GM23248 (cell line): ENCODE data around the gene CDX1.

Source experiments
- EZH2 ChIP-seq: fragments of 200-600 bp; sonication (generic); IDR thresholded peaks from 2 replicates; pipeline ENCODE4 v1.6.1; 2018; ENCODE audit warnings: antibody characterized with exemption, mild to moderate bottlenecking; ENCODE audit not compliant: insufficient read depth, poor library complexity, severe bottlenecking
- EZH2phosphoT487 ChIP-seq: fragments of 200-600 bp; sonication (generic); IDR thresholded peaks from 2 replicates; pipeline ENCODE4 v1.6.1; 2018; ENCODE audit warnings: antibody characterized with exemption, moderate library complexity, mild to moderate bottlenecking, low read depth; ENCODE audit not compliant: insufficient read depth

DNA sequence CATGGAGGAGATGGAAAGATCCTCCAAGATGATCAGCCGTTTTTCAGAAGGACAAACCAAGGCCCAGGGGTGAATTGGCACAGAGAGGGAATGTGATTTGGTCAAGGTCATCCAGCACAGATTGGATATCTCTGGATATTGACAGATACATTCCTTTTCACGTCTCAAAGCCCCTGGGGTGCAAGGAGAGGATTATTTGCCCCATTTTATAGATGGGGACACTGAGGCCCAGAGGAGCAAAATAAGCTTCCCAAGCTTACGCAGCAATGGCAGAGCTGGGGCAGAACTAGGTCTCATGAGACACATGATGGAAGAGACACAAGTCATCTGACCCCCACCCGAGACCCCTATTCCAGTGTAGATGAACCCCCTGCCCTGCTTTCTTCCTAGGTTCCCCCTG, 10.0 kb upstream of the CDX1 start:
- TF ChIP-seq EZH2 (no peak), EZH2phosphoT487 (no peak)
